ENCODE data around the gene XRRA1. TPM values are rescaled to one million over a fixed set of nuclear protein-coding genes. Genes with fewer than 3 reads are reported as not detected.

XRRA1 gene
- total and polyA plus RNA-seq, 2 of the 4 experiments (the other 2 are of a cell fraction) = 5.4 to 6.3 TPM

- in situ Hi-C loops (cut with MboI; ENCODE audit: low sequenced_read_pairs) (no loop called here), dilution Hi-C loops (cut with HindIII; ENCODE audit: low sequenced_read_pairs, unreplicated experiment) (no loop called here), intact Hi-C loops (cut with micrococcal nuclease) (no loop called here)
- Histone ChIP-seq H3K4me1 (ENCODE audit: control insufficient read depth, insufficient read depth, low read length) (no peaks in the 10 kb centered on the region), H3K27me3 (ENCODE audit: control insufficient read depth, insufficient read depth, low read length) (no peaks in the 10 kb centered on the region), H3K23ac (ENCODE audit: low read depth, low read length) (no peak overlapping the region), H3K4ac (ENCODE audit: low read depth, low read length) (no peak overlapping the region), H3K27ac (ENCODE audit: insufficient read depth, low read length) (no peak overlapping the region), H3K18ac (ENCODE audit: low read depth, low read length) (no peak overlapping the region), H2BK120ac (ENCODE audit: low read depth, low read length) (no peak overlapping the region), H3K14ac (replicated peaks; ENCODE audit: low read depth, low read length) (no peak overlapping the region), H2AK5ac (ENCODE audit: low read depth, low read length) (no peak overlapping the region), H3K4me3 (ENCODE audit: insufficient read depth, low read depth, low read length) (no peak overlapping the region), H2BK20ac (ENCODE audit: low read depth, low read length) (no peak overlapping the region), H3K56ac (ENCODE audit: extremely low read depth, insufficient read depth, low read length) (no peak overlapping the region), H3K9ac (ENCODE audit: low read depth, low read length) (no peak overlapping the region), H2BK5ac (ENCODE audit: low read depth, low read length, poor library complexity, severe bottlenecking) (no peak overlapping the region), H3K36me3 (ENCODE audit: control insufficient read depth, insufficient read depth, low read length) (peaks cover 6% of the 10 kb centered on the region), H4K8ac (ENCODE audit: low read depth in 2 of 2, low read length in 2 of 2) (no peak overlapping the region), H3K9me3 (ENCODE audit: control insufficient read depth, insufficient read depth, low read length) (no peaks in the 10 kb centered on the region), H2BK15ac (ENCODE audit: low read depth, low read length) (no peak overlapping the region), H4K91ac (ENCODE audit: insufficient read depth, low read depth, low read length) (no peak overlapping the region), H3K79me1 (ENCODE audit: low read depth in 1 of 2, low read length in 2 of 2) (peaks cover 0 to 4% of the 10 kb centered on the region in 2 experiments), H2AFZ (replicated peaks; ENCODE audit: low read length, poor library complexity) (no peak overlapping the region), H3K9me1 (ENCODE audit: insufficient read depth, low read length) (peaks cover 5% of the 10 kb centered on the region; the same call in 1 of the 2 replicates), H4K5ac (ENCODE audit: low read depth, low read length) (no peak overlapping the region), H4K20me1 (ENCODE audit: insufficient read depth, low read length) (no peaks in the 10 kb centered on the region), H2AK9ac (replicated peaks; ENCODE audit: low read depth, low read length, poor library complexity) (no peak overlapping the region), H3K4me2 (ENCODE audit: low read depth, low read length) (no peak overlapping the region)
- ChIA-PET CTCF (no interaction called here), POLR2A (ENCODE audit: unreplicated experiment) (no interaction called here)
- TF ChIP-seq MXI1 (IDR thresholded peaks at IDR 0.05; ENCODE audit: borderline replicate concordance, low read depth, low read length) = no peak
- BruUV-seq (replicated peaks) = no TSS peak
- DNase-seq (no peak), ATAC-seq (ENCODE audit: low read depth) (no peak)
- no CpG with 5 or more reads among the region's 2 CpGs for WGBS, 2 experiments (ENCODE audit: extremely low coverage in 2 of 2, insufficient read length in 1 of 2)
Measured at GRCh38 chr11:74980634-74981033, 31.7 kb upstream of the XRRA1 start.
